Keratinocyte (primary cell): ENCODE measurements around the gene PALM3. TPM values are rescaled to one million over a fixed set of nuclear protein-coding genes. Genes with fewer than 3 reads are reported as not detected.

Experiments
- DNase-seq: peaks from one replicate; pipeline ENCODE4 v3.0.0-alpha.2; 2011; ENCODE audit warnings: low read depth, missing footprints, low spot score
- FAIRE-seq: peaks from 2 replicates; lab custom pipeline; 2011; peaks lifted over from hg19 to GRCh38; lab: Jason Lieb, UNC
- H2AFZ ChIP-seq: 2 replicates; pipeline ENCODE4 v1.6.0; 2012; ENCODE audit warnings: low read length, control low read depth, inconsistent platforms; ENCODE audit not compliant: control insufficient read depth
- H3K27ac ChIP-seq: 2 replicates; pipeline ENCODE4 v1.5.1; 2011; ENCODE audit warnings: low read length; ENCODE audit not compliant: control insufficient read depth, insufficient read depth
- H3K27me3 ChIP-seq: 3 replicates; pipeline ENCODE4 v1.6.0; 2011; ENCODE audit warnings: low read length; ENCODE audit not compliant: control insufficient read depth, insufficient read depth; ENCODE audit errors: extremely low read depth
- H3K36me3 ChIP-seq, 2 experiments: 2 replicates in 1 of 2; 3 replicates in 1 of 2; pipeline ENCODE4 v1.5.1; 2011; ENCODE audit warnings: low read length in 2 of 2, mild to moderate bottlenecking in 1 of 2; ENCODE audit not compliant: control insufficient read depth in 2 of 2, insufficient read depth in 2 of 2; ENCODE audit errors: extremely low read depth in 1 of 2
- H3K4me1 ChIP-seq: 3 replicates; pipeline ENCODE4 v1.5.1; 2011; ENCODE audit warnings: low read length; ENCODE audit not compliant: control insufficient read depth, insufficient read depth; ENCODE audit errors: extremely low read depth
- H3K4me2 ChIP-seq: 3 replicates; pipeline ENCODE4 v1.6.0; 2011; ENCODE audit warnings: low read depth, low read length; ENCODE audit not compliant: control insufficient read depth, insufficient read depth; ENCODE audit errors: extremely low read depth
- H3K4me3 ChIP-seq, 3 experiments: fragments of 200-600 bp in 1 of 3; sonication (generic) in 1 of 3; 2 replicates in 2 of 3; 3 replicates in 1 of 3; pipeline ENCODE4 v1.5.1; 2011 to 2016; ENCODE audit warnings: low read length in 3 of 3, mild to moderate bottlenecking in 3 of 3, control low read depth in 2 of 3, inconsistent platforms in 1 of 3, low read depth in 1 of 3, mixed read lengths in 1 of 3, mixed run types in 1 of 3, moderate library complexity in 1 of 3; ENCODE audit not compliant: control insufficient read depth in 2 of 3, insufficient read depth in 2 of 3; ENCODE audit errors: extremely low read depth in 1 of 3
- H3K79me2 ChIP-seq: 2 replicates; pipeline ENCODE4 v1.6.0; 2012; ENCODE audit warnings: low read length; ENCODE audit not compliant: control insufficient read depth, insufficient read depth
- H3K9ac ChIP-seq: 3 replicates; pipeline ENCODE4 v1.6.0; 2011; ENCODE audit warnings: low read length; ENCODE audit not compliant: control insufficient read depth, insufficient read depth; ENCODE audit errors: extremely low read depth
- H3K9me1 ChIP-seq: 3 replicates; pipeline ENCODE4 v1.6.0; 2011; ENCODE audit warnings: low read length; ENCODE audit not compliant: control insufficient read depth, insufficient read depth; ENCODE audit errors: extremely low read depth
- H3K9me3 ChIP-seq: 2 replicates; pipeline ENCODE4 v1.5.1; 2012; ENCODE audit warnings: low read depth, low read length; ENCODE audit not compliant: control insufficient read depth
- H4K20me1 ChIP-seq: 3 replicates; pipeline ENCODE4 v1.6.0; 2011; ENCODE audit warnings: low read length; ENCODE audit not compliant: control insufficient read depth, insufficient read depth; ENCODE audit errors: extremely low read depth
- CTCF ChIP-seq, 3 experiments: IDR thresholded peaks in 1 of 3; conservative IDR thresholded peaks in 1 of 3; optimal IDR thresholded peaks in 1 of 3; 2 replicates in 2 of 3; 3 replicates in 1 of 3; pipeline versions ENCODE3 to v1.5.1; 2011; ENCODE audit warnings: low read length in 3 of 3, mild to moderate bottlenecking in 3 of 3, moderate library complexity in 2 of 3, control low read depth in 1 of 3, inconsistent platforms in 1 of 3; ENCODE audit not compliant: insufficient read depth in 2 of 3; ENCODE audit errors: extremely low read depth in 1 of 3
- EZH2 ChIP-seq: IDR thresholded peaks from one replicate; pipeline ENCODE4 v1.6.1; 2012; ENCODE audit warnings: inconsistent platforms, mild to moderate bottlenecking, low read length, moderate library complexity
- dilution Hi-C: fragments of 300-500 bp; cut with MboI; formaldehyde crosslinking; loops from one replicate; pipeline ENCODE4 v1.7.0; 2020; ENCODE audit warnings: low sequenced_read_pairs; ENCODE audit not compliant: extremely low pct_ligation_motif_present
- polyA plus RNA-seq, 5 experiments: library from polyadenylated mRNA; depleted of rRNA in 3 of 5; stranded (reverse) in 3 of 5; stranded (forward) in 1 of 5; unstranded in 1 of 5; fragments of >200 nt; gene quantifications; 1 replicate in 1 of 5; 2 replicates in 3 of 5; 3 replicates in 1 of 5; pipeline versions ENCODE4 v1.2.1 to v1.2.3, GENCODE V29; 2011 to 2012; ENCODE audit warnings: missing spikeins in 2 of 5, low read depth in 1 of 5, low replicate concordance in 1 of 5

Gene PALM3
- polyA plus RNA-seq, 1 donor (not counting 4 experiments of a cell fraction or from before 2014, with no cell fraction given), result not detected

DNA sequence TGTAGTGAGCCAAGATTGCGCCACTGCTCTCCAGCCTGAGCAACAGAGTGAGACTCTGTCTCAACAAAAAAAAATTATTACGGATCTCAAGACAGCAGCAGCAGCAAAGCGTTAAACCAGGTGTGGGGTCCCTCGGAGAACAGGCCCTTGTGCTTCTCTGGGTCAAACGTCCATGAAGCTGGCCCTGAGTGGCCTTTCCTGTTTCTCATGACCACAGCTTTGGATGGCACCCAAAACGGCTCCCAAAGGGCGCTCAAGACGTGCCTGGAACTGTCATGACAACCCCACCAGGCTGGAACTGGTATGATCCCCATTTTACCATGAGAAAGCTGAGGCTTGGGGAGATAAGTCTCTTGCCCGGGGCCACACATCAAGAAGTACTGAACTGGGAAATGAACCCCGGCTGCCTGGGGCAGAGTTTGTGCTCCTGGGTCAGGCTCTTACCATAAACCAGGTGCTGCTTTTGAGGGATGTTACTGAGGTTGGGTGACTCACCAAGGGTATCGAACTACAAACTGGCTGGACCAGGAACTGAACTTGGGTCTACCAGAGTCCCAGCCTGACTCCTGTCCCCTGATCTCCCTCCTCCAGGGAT lies 40.3 kb upstream of the PALM3 start:
- no peaks in the 10 kb centered on the region for H3K79me2 ChIP-seq
- H3K4me3 ChIP-seq, result no peak overlapping the region
- no peak overlapping the region for H3K9ac ChIP-seq
- peaks cover 3% of the 10 kb centered on the region for H3K4me1 ChIP-seq
- no peak overlapping the region for H3K27ac ChIP-seq
- H2AFZ ChIP-seq, result no peak overlapping the region
- H3K36me3 ChIP-seq, result peaks cover 4 to 20% of the 10 kb centered on the region in 2 experiments
- H3K4me2 ChIP-seq, result no peak overlapping the region
- H3K27me3 ChIP-seq, result no peaks in the 10 kb centered on the region
- H3K9me3 ChIP-seq, result no peaks in the 10 kb centered on the region
- H4K20me1 ChIP-seq, result no peaks in the 10 kb centered on the region
- dilution Hi-C loops, result no loop called here
- DNase-seq (no peak), FAIRE-seq (no peak)
- no peak for TF ChIP-seq EZH2
- no peak for TF ChIP-seq CTCF (optimal IDR thresholded peaks at IDR 0.05 in 1 of 3, IDR thresholded peaks at IDR 0.05 in 1 of 3, conservative IDR thresholded peaks at IDR 0.05 in 1 of 3; ENCODE audit: extremely low read depth in 1 of 3, insufficient read depth in 2 of 3, low read length in 3 of 3)
- no peaks in the 10 kb centered on the region for H3K9me1 ChIP-seq

GRCh38 chr19:14101003-14101545 lies 39.2 kb upstream of the PALM3 start:
- Histone ChIP-seq H3K9ac (no peak overlapping the region), H3K4me1 (peaks cover 3% of the 10 kb centered on the region), H3K4me2 (no peak overlapping the region), H3K36me3 (peaks cover 12 to 26% of the 10 kb centered on the region in 2 experiments), H4K20me1 (no peaks in the 10 kb centered on the region), H3K9me3 (no peaks in the 10 kb centered on the region), H3K9me1 (no peaks in the 10 kb centered on the region), H3K27me3 (no peaks in the 10 kb centered on the region), H3K4me3 (no peak overlapping the region), H3K79me2 (no peaks in the 10 kb centered on the region), H2AFZ (no peak overlapping the region), H3K27ac (no peak overlapping the region)
- TF ChIP-seq CTCF (optimal IDR thresholded peaks at IDR 0.05 in 1 of 3, IDR thresholded peaks at IDR 0.05 in 1 of 3, conservative IDR thresholded peaks at IDR 0.05 in 1 of 3; ENCODE audit: extremely low read depth in 1 of 3, insufficient read depth in 2 of 3, low read length in 3 of 3), result no peak
- TF ChIP-seq EZH2, result no peak
- dilution Hi-C loops, result no loop called here
- FAIRE-seq (no peak), DNase-seq (no peak)
